GM18861 (cell line): ENCODE measurements around the gene APOL4.
"Not testable (repeated sequence)": the region's sequence is repeated elsewhere in the genome, so short reads cannot be mapped to it uniquely, and the experiment has no call there.

Experiments used
- ATAC-seq: cut with Tn5 transposase; IDR thresholded peaks from one replicate; pipeline ENCODE4 v1.9.1; 2021; ENCODE audit not compliant: unreplicated experiment

APOL4 gene

GRCh38 chr22:36208914-36209313 is 7.3 kb upstream of the APOL4 start:
- ATAC-seq, result no peak

- ATAC-seq, result no peak
These were observed 6.7 kb upstream of the APOL4 start for GRCh38 chr22:36208162-36208765.

GRCh38 chr22:36206255-36206654 is 4.6 kb upstream of the APOL4 start:
- ATAC-seq, result no peak

GRCh38 chr22:36205573-36205972 is 4.0 kb upstream of the APOL4 start:
- not testable (repeated sequence) for ATAC-seq

GRCh38 chr22:36204632-36205015 is 3.0 kb upstream of the APOL4 start:
- ATAC-seq, result no peak

GRCh38 chr22:36204001-36204631 is 2.5 kb upstream of the APOL4 start:
- ATAC-seq, result no peak

GRCh38 chr22:36203441-36203840 is 1.8 kb upstream of the APOL4 start:
- ATAC-seq, result not testable (repeated sequence)

- not testable (repeated sequence) for ATAC-seq
These were observed 1.3 kb upstream of the APOL4 start for GRCh38 chr22:36202906-36203305.

- not testable (repeated sequence) for ATAC-seq
These were observed 584 bp downstream of the APOL4 start for GRCh38 chr22:36201025-36201424.

- ATAC-seq, result no peak
These were observed 2.5 kb downstream of the APOL4 start for GRCh38 chr22:36199001-36199551.

GRCh38 chr22:36198536-36198935 is 3.1 kb downstream of the APOL4 start:
- ATAC-seq, result no peak

GRCh38 chr22:36197514-36198146 is 4.0 kb downstream of the APOL4 start:
- ATAC-seq, result no peak

- no peak for ATAC-seq
These were observed 4.6 kb downstream of the APOL4 start for GRCh38 chr22:36197065-36197440.

- no peak for ATAC-seq
These were observed 5.2 kb downstream of the APOL4 start for GRCh38 chr22:36196254-36197064.

GRCh38 chr22:36194971-36195370 is 6.6 kb downstream of the APOL4 start:
- ATAC-seq, result no peak

- no peak for ATAC-seq
These were observed 7.2 kb downstream of the APOL4 start for GRCh38 chr22:36194385-36194784.

- no peak for ATAC-seq
These were observed 8.0 kb downstream of the APOL4 start for GRCh38 chr22:36193577-36193976.

GRCh38 chr22:36193171-36193570 is 8.4 kb downstream of the APOL4 start:
- ATAC-seq, result no peak

- no peak for ATAC-seq
These were observed 9.1 kb downstream of the APOL4 start for GRCh38 chr22:36192542-36192941.

- ATAC-seq, result no peak
These were observed 10.3 kb downstream of the APOL4 start for GRCh38 chr22:36191106-36191836.

- not testable (repeated sequence) for ATAC-seq
These were observed 13.7 kb downstream of the APOL4 start for GRCh38 chr22:36187862-36188261.
